Activated CD8-positive, alpha-beta memory T cell treated with anti-CD3 and anti-CD28 coated beads for 24 hours (primary cell): Measurements from ENCODE around the gene BAAT.
"Not testable (repeated sequence)": the region's sequence is repeated elsewhere in the genome, so short reads cannot be mapped to it uniquely, and the experiment has no call there.

Experiments
- DNase-seq: peaks from one replicate; pipeline ENCODE4 v3.0.0-alpha.2; 2020

Gene BAAT

GRCh38 chr9:101359679-101360078, 25.1 kb downstream of the BAAT start:
- no peak for DNase-seq

GRCh38 chr9:101356619-101357018, 28.2 kb downstream of the BAAT start:
- no peak for DNase-seq

GRCh38 chr9:101354765-101355708, 29.8 kb downstream of the BAAT start:
- no peak for DNase-seq

- no peak for DNase-seq
These were observed 30.6 kb downstream of the BAAT start for GRCh38 chr9:101354143-101354764.

GRCh38 chr9:101353683-101354082, 31.1 kb downstream of the BAAT start:
- no peak for DNase-seq

- no peak for DNase-seq
These were observed 31.8 kb downstream of the BAAT start for GRCh38 chr9:101352892-101353463.

- no peak for DNase-seq
These were observed 34.5 kb downstream of the BAAT start for GRCh38 chr9:101350285-101350684.

- no peak for DNase-seq
These were observed 42.2 kb downstream of the BAAT start for GRCh38 chr9:101342595-101342994.

- no peak for DNase-seq
These were observed 42.8 kb downstream of the BAAT start for GRCh38 chr9:101341958-101342357.

GRCh38 chr9:101337237-101337636, 47.6 kb downstream of the BAAT start:
- no peak for DNase-seq

GRCh38 chr9:101336091-101336490, 48.7 kb downstream of the BAAT start:
- DNase-seq: no peak

GRCh38 chr9:101333926-101334702, 50.7 kb downstream of the BAAT start:
- DNase-seq: no peak

- DNase-seq: no peak
These were observed 51.3 kb downstream of the BAAT start for GRCh38 chr9:101333490-101333889.

GRCh38 chr9:101332362-101332761, 52.4 kb downstream of the BAAT start:
- no peak for DNase-seq

GRCh38 chr9:101327422-101327909, 57.3 kb downstream of the BAAT start:
- DNase-seq: not testable (repeated sequence)

GRCh38 chr9:101326501-101326900, 58.3 kb downstream of the BAAT start:
- DNase-seq: no peak

- no peak for DNase-seq
These were observed 58.8 kb downstream of the BAAT start for GRCh38 chr9:101326035-101326434.

- no peak for DNase-seq
These were observed 59.8 kb downstream of the BAAT start for GRCh38 chr9:101325053-101325452.

GRCh38 chr9:101324245-101324804, 60.5 kb downstream of the BAAT start:
- no peak for DNase-seq

GRCh38 chr9:101323129-101323528, 61.7 kb downstream of the BAAT start:
- no peak for DNase-seq

- DNase-seq: no peak
These were observed 67.1 kb downstream of the BAAT start for GRCh38 chr9:101317735-101318134.

- DNase-seq: no peak
These were observed 69.7 kb downstream of the BAAT start for GRCh38 chr9:101315112-101315450.

- DNase-seq: no peak
These were observed 72.1 kb downstream of the BAAT start for GRCh38 chr9:101312661-101313060.
